A673 (cell line): ENCODE results near the gene ZNF789.

Experiments used
- EZH2 ChIP-seq: fragments of 200-600 bp; sonication (generic); IDR thresholded peaks from 2 replicates; pipeline ENCODE4 v1.6.1; 2017; ENCODE audit warnings: borderline replicate concordance, low read depth, mild to moderate bottlenecking, mixed read lengths, antibody characterized with exemption, low read length; ENCODE audit not compliant: poor library complexity, severe bottlenecking
- TF ChIP-seq, protein P1 (sequence below): fragments of 300-800, 200-600 bp; sonication (generic); conservative IDR thresholded peaks from 2 replicates; pipeline ENCODE4 v1.5.1; 2017; ENCODE audit warnings: low read depth, mild to moderate bottlenecking, antibody characterized with exemption, low read length, moderate library complexity, mixed read lengths

DNA sequence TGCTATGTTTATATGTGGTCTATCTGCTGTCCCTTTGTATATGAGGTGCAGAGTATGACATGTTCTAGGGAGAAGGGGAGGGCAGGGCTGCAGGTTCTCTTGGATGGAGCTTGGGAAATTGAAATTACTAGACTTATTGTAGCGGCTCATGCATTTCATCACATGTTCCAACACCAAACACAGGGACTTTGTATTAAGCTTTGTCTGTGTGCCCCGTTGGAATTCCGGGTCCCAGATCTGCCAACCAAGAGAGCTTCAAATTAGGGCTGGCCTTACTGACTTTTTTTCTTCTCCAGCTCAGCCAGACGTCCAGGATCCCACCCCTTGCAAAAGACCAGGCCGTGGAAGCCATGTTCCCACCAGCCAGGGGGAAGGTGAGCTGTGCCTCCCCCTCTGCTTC is 3.4 kb downstream of the ZNF789 start:
- TF ChIP-seq, protein P1, sequence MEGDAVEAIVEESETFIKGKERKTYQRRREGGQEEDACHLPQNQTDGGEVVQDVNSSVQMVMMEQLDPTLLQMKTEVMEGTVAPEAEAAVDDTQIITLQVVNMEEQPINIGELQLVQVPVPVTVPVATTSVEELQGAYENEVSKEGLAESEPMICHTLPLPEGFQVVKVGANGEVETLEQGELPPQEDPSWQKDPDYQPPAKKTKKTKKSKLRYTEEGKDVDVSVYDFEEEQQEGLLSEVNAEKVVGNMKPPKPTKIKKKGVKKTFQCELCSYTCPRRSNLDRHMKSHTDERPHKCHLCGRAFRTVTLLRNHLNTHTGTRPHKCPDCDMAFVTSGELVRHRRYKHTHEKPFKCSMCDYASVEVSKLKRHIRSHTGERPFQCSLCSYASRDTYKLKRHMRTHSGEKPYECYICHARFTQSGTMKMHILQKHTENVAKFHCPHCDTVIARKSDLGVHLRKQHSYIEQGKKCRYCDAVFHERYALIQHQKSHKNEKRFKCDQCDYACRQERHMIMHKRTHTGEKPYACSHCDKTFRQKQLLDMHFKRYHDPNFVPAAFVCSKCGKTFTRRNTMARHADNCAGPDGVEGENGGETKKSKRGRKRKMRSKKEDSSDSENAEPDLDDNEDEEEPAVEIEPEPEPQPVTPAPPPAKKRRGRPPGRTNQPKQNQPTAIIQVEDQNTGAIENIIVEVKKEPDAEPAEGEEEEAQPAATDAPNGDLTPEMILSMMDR, result no peak
- TF ChIP-seq EZH2, result no peak
